Medulla oblongata (tissue), 1 donor: ENCODE measurements around the gene KCNJ6.
A peak's percentile ranks its signal among the peaks of the same experiment; 100 is the strongest.
"Not testable (repeated sequence)": the region's sequence is repeated elsewhere in the genome, so short reads cannot be mapped to it uniquely, and the experiment has no call there.

Experiments used
- DNase-seq: peaks from one replicate; pipeline ENCODE4 v3.0.0-alpha.2; 2015; ENCODE audit errors: extremely low spot score

KCNJ6 gene, protein sequence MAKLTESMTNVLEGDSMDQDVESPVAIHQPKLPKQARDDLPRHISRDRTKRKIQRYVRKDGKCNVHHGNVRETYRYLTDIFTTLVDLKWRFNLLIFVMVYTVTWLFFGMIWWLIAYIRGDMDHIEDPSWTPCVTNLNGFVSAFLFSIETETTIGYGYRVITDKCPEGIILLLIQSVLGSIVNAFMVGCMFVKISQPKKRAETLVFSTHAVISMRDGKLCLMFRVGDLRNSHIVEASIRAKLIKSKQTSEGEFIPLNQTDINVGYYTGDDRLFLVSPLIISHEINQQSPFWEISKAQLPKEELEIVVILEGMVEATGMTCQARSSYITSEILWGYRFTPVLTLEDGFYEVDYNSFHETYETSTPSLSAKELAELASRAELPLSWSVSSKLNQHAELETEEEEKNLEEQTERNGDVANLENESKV

DNA sequence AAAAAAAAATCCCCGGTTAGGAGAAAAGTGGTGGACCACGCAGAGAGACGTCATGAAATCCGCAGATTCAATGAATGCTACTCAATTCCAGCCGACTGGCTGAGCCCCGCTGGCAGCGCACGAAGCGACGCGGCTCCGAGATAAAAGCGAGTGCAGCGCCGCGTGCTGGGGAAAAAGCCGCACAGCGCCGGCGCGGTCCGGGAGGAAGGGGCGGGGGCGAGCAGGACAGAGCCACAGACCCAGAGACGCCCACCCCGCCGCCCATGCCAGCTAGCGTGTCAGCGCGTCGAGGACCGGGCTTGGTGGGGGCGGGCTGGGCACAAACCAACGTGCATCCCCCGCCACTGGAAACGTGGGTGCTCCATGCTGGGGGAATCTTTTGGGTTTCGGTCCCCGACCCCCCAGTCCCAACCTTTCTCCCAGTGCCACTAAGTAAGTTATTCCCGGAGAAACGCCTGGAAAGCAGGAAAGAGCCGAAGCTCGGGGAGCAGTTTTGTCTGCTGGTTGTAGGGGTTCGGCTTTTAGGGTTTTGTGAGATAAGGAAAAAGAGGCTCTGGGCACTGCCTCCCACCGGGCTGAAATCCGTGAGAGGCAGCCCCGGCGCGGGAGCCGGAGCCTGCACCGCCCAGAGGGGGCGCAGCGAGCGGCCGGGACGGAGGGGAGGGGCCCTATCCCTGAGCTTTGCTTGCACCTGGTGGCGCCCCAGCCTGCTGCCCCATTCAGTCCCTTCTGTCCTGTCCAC lies at the start of gene KCNJ6:
KCNJ6 (minus strand) TSS at position 148 of the 742 bp plus-strand sequence. CDS start 75,775 bp downstream, outside the sequence.
- DNase-seq: peak; percentile 21

DNA sequence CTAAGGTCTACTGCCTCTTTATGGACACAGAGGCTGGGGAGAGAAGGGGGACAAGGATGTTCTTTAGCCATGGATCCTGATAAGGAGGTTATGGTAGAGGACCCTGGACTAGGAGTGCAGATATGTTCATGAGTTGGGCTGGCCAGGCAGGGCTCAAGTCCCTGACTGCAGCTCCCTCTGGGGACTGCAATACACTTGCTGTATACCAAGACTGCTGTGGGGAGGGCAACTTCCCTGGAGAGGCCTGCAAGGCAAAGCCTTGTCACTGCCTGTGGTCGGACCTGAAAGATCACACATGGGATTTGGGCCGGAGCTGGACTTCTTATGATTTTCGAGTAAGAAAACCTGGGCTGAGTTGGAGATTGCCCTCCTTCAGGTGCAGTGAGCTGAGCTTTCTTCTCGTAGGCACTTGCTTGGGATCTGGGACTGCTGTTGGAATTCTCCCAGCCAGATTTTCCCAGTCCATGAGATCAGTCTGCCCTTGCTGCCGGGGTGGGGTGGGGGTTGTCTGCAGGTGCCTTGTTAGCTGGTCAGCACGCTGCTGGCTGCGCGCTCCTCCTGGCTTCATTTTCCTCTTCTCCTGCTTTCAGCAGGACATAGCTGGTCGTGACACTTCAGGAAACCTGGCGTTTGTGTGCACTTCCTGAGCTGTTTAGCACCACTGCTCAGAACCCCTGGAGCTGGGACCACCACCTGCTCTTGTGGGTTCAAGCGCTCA lies 49.0 kb upstream of the KCNJ6 start:
- no peak for DNase-seq

GRCh38 chr21:37958537-37958936 lies 42.3 kb upstream of the KCNJ6 start:
- DNase-seq: no peak

DNA sequence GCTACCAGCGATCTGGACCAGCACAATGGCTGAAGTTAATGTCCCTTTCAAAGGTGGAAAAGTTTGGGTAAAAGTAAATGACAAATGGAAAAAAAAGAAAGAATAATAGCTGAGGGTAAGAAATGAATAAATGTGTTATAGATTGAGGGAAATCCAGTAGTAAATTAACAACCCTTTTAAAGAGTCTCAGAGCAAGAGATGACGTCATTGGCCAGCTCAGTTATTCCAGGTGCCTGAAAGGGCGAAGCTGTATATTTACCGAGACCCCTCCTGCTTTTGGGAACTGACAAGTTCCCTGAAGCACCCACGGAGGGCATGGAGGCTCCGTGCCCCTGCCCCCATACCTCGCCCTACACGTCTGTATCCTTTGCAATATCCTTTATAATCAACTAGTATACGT lies 40.5 kb upstream of the KCNJ6 start:
- DNase-seq: no peak

DNA sequence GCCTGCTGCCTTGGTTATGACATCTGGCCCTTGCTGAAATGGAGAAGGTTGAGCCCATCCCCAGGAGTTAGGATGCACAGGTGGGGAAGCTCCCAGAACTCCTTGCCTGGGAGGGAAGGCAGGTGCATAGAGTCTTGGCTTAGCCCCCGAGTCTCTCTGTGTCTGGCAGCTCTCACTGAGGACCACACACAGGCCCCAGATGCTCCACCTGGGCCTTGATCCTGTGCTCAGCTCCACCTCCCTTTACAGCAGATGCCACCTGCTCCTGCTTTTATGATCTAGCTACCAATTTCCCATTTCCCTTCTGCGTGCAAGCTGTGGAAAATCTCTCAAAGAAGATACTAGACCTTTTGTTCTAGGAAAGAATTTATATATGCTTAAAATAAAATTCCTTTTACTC lies 28.8 kb upstream of the KCNJ6 start:
- no peak for DNase-seq

DNA sequence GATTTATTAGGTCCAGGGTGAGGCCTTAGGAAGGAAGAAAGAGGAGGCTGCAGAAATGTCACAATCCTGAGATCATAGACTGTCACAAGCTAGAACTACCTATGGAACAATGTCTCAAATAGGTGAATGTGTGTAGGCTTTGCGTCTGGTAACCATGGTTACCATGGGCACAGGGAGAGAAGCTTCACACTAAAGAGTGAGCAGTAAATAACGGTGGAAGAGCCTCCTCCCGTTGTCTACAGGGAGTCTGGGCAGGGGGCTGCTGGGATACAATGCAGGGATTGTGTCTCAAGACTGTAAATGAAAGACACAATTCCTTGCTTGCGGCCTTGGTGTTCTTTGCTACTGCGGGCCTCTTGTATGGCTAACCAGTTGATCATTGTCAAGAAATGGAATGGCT lies 28.2 kb upstream of the KCNJ6 start:
- DNase-seq: no peak

DNA sequence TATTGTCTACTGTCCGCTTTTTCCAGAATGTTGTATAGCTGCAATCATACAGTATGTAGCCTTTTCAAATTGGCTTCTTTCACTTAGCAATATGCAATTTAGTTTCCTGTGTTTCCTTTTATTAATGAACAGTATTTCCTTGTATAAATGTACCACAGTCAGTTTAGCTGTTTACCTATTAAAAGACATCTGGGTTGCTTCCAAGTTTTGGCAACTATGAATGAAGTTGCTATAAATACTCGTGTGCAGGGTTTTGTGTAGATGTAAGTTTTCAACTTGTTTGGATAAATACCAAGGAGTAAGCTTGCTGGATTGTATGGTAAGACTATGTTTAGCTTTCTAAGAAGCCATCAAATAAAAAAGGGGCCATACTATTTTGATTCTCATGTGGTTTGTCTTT lies 24.4 kb upstream of the KCNJ6 start:
- no peak for DNase-seq

GRCh38 chr21:37939838-37940237 lies 23.6 kb upstream of the KCNJ6 start:
- DNase-seq: no peak

- DNase-seq: no peak
Measured at GRCh38 chr21:37939251-37939650, 23.0 kb upstream of the KCNJ6 start.

DNA sequence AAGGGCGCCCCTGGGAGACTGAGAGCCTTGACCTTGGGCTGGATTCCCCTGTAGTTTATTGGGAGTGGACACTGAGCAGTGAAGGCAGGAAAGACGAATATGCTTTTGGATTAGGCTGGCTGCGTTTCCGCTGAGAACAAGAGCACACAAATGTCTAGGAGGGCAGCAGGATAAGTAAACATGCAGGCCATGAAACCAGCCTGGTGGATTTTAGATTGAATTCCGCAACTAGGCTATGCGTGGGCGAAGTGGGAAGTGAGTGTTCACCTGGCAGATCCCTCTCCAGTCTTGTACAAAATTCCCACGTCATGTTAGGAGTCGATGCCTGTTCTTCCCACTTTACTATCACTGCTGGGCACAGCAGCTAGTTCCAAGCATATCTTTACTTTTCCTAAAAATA lies 21.4 kb upstream of the KCNJ6 start:
- no peak for DNase-seq

DNA sequence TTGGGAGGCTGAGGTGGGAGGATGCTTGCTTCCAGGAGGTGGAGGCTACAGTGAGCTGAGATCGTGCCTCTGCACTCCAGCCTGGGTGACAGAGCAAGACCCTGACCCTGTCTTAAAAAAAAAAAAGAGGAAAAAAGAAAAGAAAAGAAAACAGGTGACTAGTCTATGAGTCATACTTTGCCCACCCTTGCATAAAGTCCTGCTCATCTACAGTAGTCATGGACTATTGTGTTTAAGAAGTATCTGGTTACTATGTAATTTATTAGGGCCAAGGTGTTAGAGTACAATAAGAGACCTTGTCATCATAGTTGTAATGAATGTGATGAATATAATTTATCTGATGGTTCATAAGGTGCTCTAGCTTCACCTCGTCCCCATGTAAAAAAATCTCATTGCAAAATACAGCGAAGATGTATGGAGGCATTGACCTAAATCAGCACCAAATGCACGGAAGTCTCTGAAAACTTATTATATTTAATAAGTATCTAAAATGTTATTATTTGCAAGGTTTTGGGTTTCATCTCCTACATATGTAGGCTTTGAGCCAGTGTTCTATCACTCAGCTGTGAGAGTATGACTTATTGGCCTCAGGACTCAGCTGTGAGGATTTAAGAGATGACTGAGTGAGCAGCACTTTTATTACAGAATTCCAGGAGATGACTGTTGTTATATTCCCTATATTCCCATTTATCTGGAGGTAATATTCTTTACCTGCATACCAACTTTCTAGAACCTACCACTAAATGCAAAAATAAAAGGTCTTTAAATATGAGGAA lies 19.9 kb upstream of the KCNJ6 start:
- DNase-seq: no peak

GRCh38 chr21:37932936-37933335 lies 16.7 kb upstream of the KCNJ6 start:
- DNase-seq: no peak

DNA sequence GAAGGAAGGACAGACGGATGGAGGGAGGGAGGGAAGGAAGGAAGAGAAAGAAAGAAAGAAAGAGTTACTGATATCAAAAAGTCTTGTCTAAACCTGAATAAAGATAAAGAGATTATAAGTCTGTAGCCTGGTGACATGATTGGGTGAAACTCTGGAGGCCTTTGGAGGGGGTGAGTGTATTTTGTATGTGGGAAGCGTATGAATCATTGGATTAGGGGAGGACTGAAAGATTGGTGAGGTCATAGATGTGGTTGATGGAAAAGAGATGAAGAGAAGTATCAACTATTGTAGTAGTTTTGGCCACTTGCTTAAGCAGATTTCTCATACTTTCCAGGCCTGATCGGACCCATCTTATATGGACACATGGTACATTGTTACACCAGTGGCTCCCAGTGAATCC lies 11.5 kb upstream of the KCNJ6 start:
- DNase-seq: no peak

- DNase-seq: no peak
Measured at GRCh38 chr21:37921091-37921490, 4.8 kb upstream of the KCNJ6 start.

- DNase-seq: not testable (repeated sequence)
Measured at GRCh38 chr21:37920302-37920701, 4.0 kb upstream of the KCNJ6 start.

DNA sequence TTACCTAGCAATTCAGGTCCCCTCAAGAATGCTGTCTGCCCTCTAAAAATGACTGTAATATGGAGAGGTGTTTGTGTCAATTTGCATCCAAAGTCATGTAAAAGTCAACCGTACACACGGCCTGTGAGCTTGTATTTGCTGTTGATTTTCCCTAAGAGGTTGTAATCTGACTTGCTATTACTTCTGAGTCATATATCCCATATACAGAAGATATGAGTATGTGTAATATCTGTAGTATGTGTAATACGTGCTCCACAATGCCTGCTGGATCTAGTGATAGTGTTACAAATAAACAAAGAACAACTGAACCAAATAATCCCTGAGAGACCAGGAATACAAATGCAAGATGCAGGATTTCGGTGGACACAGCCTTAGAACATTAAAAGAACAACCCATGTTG lies 1.4 kb upstream of the KCNJ6 start:
- no peak for DNase-seq

DNA sequence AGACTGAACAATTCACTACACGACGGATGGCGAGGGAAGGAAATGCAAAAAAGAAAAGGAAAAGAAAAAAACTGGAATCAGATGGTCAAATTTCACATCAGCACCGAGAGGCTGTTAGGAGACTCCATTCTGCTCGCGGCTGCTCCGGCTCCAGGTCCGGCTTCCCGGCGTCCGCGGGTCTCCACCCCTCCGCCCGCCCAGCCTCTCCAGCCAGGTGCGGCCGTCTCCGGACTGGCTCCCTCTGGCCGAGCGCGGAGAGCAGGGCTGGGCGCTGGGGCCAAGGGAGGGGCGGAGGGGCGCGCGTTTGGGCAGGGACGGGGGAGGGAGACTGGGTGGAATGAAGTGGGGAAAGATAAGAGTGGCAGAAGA lies 332 bp downstream of the KCNJ6 start:
- DNase-seq: no peak

DNA sequence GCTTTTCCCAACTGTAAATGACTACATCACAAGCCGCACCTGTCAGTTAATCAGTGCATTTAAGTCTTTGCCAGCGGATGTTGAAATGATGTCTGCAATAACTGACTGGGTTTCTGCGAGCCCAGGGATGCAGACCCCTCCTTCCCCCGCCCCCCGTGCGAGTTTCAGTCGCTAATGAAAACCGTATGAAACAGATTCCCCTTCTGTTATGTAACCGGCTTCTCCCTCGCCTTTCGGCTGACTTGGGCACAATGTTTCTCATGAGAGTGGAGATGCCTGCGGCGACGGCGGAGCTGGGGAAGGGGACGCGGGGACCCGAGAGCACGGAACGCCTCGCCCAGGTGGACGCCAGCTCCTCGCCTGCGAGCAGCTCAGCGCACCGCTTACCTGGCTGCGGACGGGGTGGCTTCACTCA lies 753 bp downstream of the KCNJ6 start:
- no peak for DNase-seq

GRCh38 chr21:37912616-37913015 lies 3.6 kb downstream of the KCNJ6 start:
- no peak for DNase-seq

DNA sequence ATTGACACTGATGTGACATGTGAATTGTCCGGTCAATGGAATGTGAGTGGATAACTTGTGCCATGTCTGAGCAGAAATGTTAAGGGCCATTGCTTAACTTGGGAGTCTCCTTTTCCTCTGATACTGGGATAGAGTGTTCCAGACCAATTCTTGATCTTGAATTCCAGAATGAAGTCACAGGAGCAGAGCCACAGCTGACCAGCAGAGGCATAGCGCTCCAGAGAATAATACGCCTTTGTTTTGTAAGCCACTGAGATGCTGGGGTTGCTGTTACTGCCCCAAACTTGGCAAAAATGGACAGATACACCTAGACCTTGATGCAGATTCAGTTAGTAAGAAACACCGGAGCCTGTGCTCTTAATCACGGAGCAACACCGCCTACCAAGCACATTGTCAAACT lies 6.3 kb downstream of the KCNJ6 start:
- DNase-seq: no peak

DNA sequence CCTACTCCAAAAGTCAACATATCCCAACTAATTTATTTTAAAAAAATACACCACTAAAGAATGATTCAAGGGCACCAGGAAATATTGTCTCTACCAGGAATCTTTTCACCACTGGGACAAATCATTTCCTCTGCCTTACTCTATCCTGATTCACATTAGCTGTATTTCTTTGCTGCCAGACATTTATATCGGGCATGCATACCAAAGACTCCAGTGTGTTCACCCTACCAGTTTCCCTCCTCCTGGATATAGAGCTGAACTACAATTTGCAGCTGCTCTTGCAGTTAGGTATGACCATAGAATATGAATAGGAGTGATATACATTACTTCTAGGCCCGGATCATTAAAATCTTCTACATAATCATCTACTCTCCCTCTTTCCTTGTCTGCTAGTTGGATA lies 7.6 kb downstream of the KCNJ6 start:
- no peak for DNase-seq

DNA sequence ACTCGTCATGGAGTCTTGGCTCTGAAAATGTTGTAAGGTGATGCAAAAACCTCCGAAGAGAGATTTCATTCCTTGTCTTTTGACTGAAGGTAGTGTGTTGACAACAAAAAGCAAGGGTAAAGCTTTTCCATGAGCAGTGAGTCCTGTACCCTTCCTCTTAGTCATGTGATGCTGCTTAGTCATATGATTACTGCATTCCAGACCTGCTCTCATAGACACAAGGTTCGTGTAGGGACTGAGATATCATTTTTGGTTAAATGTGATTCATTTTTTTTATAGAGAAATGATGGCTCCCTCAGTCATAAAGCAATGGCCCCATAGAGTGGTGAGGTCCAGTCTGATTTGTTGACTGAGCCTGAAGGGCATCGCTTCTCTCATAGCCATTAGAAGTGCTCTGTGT lies 9.2 kb downstream of the KCNJ6 start:
- no peak for DNase-seq
